ENCODE results near the gene TGFB1. TPM values are rescaled to one million over a fixed set of nuclear protein-coding genes. Genes with fewer than 3 reads are reported as not detected.

Gene TGFB1
- polyA plus RNA-seq, 1 donor from 2014 or later, result not detected

- no peak overlapping the region for H3K27ac ChIP-seq (ENCODE audit: low read length)
- H3K9ac ChIP-seq (ENCODE audit: low read length), result no peak overlapping the region
- H3K36me3 ChIP-seq (ENCODE audit: insufficient read depth, low read length), result no peaks in the 10 kb centered on the region
- no peaks in the 10 kb centered on the region for H4K20me1 ChIP-seq (ENCODE audit: insufficient read depth)
- TF ChIP-seq MXI1 (conservative IDR thresholded peaks at IDR 0.05; ENCODE audit: poor library complexity, severe bottlenecking) (no peak), REST (IDR thresholded peaks at IDR 0.05; ENCODE audit: borderline replicate concordance) (no peak), SMC3 (conservative IDR thresholded peaks at IDR 0.05; ENCODE audit: poor library complexity) (no peak), TAF1 (IDR thresholded peaks at IDR 0.05; ENCODE audit: low read depth) (no peak), CTCF (IDR thresholded peaks at IDR 0.05; ENCODE audit: poor library complexity, severe bottlenecking) (no peak), EP300 (conservative IDR thresholded peaks at IDR 0.05; ENCODE audit: poor library complexity, severe bottlenecking) (no peak), EZH2 (IDR thresholded peaks at IDR 0.05; ENCODE audit: borderline replicate concordance, insufficient read depth, low read length, poor library complexity, severe bottlenecking) (no peak), POLR2AphosphoS5 (IDR thresholded peaks at IDR 0.05) (no peak), RAD21 (conservative IDR thresholded peaks at IDR 0.05) (no peak)
- no peak overlapping the region for H3K4me3 ChIP-seq (ENCODE audit: low read length)
- H3K9me2 ChIP-seq (ENCODE audit: insufficient read depth, low read length), result no peaks in the 10 kb centered on the region
- no peaks in the 10 kb centered on the region for H3K27me3 ChIP-seq (ENCODE audit: insufficient read depth, low read depth, low read length)
- H3F3A ChIP-seq (ENCODE audit: insufficient read depth, low read length, poor library complexity, severe bottlenecking), result no peaks in the 10 kb centered on the region
- H2AFZ ChIP-seq (ENCODE audit: low read depth, low read length), result no peak overlapping the region
- H3K79me2 ChIP-seq (replicated peaks; ENCODE audit: insufficient read depth, low read length), result no peaks in the 10 kb centered on the region
- no peaks in the 10 kb centered on the region for H3K9me3 ChIP-seq (ENCODE audit: low read length)
- H3K4me2 ChIP-seq (ENCODE audit: low read length), result no peak overlapping the region
Observed at GRCh38 chr19:41373993-41374392, 20.3 kb upstream of the TGFB1 start.

GRCh38 chr19:41372501-41372900 is 18.8 kb upstream of the TGFB1 start:
- no peaks in the 10 kb centered on the region for H3K9me2 ChIP-seq (ENCODE audit: insufficient read depth, low read length)
- H3K36me3 ChIP-seq (ENCODE audit: insufficient read depth, low read length), result no peaks in the 10 kb centered on the region
- no peaks in the 10 kb centered on the region for H3K9me3 ChIP-seq (ENCODE audit: low read length)
- no peak overlapping the region for H2AFZ ChIP-seq (ENCODE audit: low read depth, low read length)
- H4K20me1 ChIP-seq (ENCODE audit: insufficient read depth), result no peaks in the 10 kb centered on the region
- H3F3A ChIP-seq (ENCODE audit: insufficient read depth, low read length, poor library complexity, severe bottlenecking), result no peaks in the 10 kb centered on the region
- H3K4me3 ChIP-seq (ENCODE audit: low read length), result no peak overlapping the region
- no peak for TF ChIP-seq TAF1 (IDR thresholded peaks at IDR 0.05; ENCODE audit: low read depth)
- no peak for TF ChIP-seq POLR2AphosphoS5 (IDR thresholded peaks at IDR 0.05)
- no peak for TF ChIP-seq SMC3 (conservative IDR thresholded peaks at IDR 0.05; ENCODE audit: poor library complexity)
- no peak for TF ChIP-seq RAD21 (conservative IDR thresholded peaks at IDR 0.05)
- TF ChIP-seq REST (IDR thresholded peaks at IDR 0.05; ENCODE audit: borderline replicate concordance), result no peak
- TF ChIP-seq MXI1 (conservative IDR thresholded peaks at IDR 0.05; ENCODE audit: poor library complexity, severe bottlenecking), result no peak
- TF ChIP-seq EZH2 (IDR thresholded peaks at IDR 0.05; ENCODE audit: borderline replicate concordance, insufficient read depth, low read length, poor library complexity, severe bottlenecking), result no peak
- no peak for TF ChIP-seq CTCF (IDR thresholded peaks at IDR 0.05; ENCODE audit: poor library complexity, severe bottlenecking)
- no peak for TF ChIP-seq EP300 (conservative IDR thresholded peaks at IDR 0.05; ENCODE audit: poor library complexity, severe bottlenecking)
- no peaks in the 10 kb centered on the region for H3K79me2 ChIP-seq (replicated peaks; ENCODE audit: insufficient read depth, low read length)
- H3K4me2 ChIP-seq (ENCODE audit: low read length), result no peak overlapping the region
- H3K27ac ChIP-seq (ENCODE audit: low read length), result no peak overlapping the region
- H3K9ac ChIP-seq (ENCODE audit: low read length), result no peak overlapping the region
- no peaks in the 10 kb centered on the region for H3K27me3 ChIP-seq (ENCODE audit: insufficient read depth, low read depth, low read length)

Measured in neural cell (in vitro differentiated cells).